GM20431 (cell line): ENCODE results near the gene CHD2.

Experiments used
- in situ Hi-C: fragments of 300-500 bp; cut with MseI, MboI; formaldehyde crosslinking; loops from one replicate; pipeline ENCODE4 v1.15.0; 2020; ENCODE audit warnings: low sequenced_read_pairs; ENCODE audit not compliant: unreplicated experiment

Gene CHD2

DNA sequence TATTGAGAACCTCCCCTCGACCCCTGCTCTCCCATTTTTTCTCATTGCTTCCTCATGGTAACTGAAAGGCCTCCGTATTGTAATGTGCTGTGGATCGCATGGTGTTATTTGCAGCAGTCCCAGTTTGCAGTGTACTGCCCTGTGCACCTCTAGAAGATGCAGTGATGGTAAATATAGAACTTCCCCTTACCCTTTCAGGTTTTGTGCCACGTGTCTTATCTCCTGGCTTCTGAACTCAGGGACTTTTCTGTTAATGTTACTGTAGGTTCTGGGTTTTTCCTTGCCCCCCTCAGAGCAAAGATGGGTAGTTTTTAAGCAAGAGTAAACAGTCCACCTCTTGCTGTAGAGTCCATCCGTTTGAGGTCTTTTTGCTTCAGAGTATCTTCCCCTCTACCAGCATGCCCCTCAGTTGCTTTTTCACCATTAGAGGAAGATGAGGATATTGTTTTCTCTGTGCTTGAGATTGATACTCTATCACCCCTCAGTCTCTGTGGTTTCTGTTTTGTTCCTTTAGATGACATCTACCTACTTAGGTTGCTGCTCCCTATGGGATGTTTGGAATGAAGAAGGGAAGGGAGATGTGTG is 22.4 kb downstream of the CHD2 start:
- in situ Hi-C loops, result no loop called here

DNA sequence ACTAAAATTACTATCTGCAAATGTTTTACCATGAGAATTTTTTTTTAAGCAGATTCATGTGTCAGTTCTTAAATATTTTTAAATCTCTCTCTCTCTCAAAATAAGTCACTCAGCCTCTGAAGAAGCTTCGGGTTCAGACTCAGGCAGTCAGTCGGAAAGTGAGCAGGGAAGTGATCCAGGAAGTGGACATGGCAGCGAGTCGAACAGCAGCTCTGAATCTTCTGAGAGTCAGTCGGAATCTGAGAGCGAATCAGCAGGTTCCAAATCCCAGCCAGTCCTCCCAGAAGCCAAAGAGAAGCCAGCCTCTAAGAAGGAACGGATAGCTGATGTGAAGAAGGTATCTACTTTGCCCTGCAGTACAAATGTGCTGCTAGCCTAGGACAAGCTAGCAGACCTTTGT is 24.1 kb downstream of the CHD2 start:
- in situ Hi-C loops, result no loop called here

DNA sequence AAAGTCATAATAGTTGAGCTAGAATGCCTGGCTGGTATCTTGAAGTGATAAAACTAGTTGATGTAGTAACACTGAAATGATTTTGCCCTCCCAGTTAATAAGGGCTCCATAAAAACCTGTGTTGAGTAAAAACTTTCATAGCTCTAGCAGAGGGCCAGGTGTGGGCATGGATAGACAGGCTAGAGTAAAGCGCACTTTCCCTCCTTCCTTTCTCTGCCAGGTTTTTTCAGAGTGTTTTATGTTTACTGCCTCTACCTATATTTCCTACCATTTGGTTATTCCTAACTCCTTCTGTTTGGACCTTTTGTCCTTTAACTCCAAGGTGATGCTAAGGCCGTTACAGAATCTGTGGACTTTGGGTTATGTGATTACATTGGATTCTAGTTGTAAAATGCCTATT is 25.3 kb downstream of the CHD2 start:
- in situ Hi-C loops, result no loop called here

DNA sequence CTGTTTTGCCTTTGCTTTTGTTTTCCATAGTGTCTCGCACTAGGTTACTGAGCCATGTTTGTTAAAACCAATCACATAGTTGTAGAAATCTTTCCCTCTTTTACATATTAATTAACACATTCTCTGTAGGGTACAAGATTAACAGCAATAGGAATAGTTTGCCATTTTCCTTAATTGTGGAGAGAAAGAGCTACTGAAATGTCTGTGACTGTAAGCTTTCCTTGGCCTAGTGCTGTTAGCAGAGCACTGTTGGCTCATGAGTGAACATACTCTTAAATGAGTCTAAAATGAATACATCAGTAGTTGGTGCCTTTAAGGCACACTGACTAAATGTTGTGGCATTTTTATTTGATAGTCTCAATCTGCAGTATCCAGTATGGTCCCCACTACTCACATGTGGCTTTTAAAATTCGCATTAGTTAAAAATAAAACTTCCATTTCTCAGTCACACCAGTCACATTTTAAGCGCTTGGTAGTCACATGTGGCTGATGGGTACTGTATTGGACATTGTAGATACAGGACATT is 28.2 kb downstream of the CHD2 start:
- in situ Hi-C loops, result no loop called here

DNA sequence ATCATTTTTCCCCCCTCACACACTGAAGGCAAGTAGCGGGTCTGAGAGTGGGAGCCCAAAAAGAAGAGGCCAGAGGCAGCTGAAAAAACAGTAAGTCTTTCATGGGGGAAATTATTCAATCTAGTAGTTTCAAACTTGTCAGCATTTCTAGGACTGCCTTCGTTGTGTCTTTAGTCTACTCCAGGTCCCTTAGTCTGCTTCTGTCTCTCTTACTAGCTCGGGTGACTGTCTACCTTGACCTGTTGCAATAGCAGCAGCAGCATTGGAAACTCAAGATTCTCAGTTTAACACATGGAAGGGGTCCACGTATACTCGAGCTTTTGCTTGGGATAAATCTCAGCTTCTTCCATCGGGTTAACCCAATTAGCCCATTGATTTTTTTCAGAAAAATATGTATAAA is 28.9 kb downstream of the CHD2 start:
- in situ Hi-C loops, result no loop called here

DNA sequence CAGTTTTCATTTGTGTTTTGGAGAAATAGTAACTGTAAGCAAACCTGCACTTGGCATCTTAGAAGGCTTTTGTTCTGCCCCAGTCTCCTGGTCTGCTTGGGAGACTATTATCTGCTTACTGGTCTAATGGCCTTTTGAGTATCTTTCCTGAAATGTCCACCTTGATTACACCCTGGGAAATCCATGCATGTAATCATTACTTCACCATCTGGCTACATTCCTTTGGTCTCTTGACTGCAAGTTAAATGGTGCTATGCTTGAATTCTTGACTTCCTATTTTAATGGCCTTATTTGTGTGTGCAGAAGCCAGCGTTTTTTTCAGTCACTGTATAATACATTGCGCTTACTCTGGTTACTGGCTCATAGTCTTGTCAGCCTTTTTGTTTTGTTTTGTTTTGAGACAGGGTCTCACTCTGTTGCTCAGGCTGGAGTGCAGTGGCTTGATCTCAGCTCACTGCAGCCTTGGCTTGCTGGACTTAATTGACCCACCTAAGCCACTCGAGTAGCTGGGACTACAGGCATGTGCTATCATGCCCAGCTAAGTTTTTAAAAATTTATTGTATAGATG is 30.0 kb downstream of the CHD2 start:
- in situ Hi-C loops, result no loop called here

DNA sequence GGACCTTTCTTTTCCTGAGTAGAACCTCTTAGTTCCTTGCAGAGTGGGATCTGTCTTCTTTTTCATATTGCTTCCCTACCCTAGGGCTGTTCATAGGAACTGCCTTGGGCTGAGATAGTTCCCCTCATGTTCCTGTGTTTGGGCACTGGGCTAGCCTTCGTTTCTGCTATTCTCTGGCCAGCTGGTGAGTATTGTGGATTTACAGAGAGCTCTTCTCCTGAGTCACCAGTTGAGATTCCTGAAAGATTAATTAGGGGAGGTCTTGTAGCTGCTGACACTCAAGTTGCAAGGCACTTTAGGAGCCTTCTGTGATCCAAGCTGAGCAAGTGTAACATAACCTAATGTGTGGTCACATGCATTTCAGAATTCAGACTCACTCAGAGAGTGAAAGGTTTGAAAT is 30.7 kb downstream of the CHD2 start:
- in situ Hi-C loops, result no loop called here

DNA sequence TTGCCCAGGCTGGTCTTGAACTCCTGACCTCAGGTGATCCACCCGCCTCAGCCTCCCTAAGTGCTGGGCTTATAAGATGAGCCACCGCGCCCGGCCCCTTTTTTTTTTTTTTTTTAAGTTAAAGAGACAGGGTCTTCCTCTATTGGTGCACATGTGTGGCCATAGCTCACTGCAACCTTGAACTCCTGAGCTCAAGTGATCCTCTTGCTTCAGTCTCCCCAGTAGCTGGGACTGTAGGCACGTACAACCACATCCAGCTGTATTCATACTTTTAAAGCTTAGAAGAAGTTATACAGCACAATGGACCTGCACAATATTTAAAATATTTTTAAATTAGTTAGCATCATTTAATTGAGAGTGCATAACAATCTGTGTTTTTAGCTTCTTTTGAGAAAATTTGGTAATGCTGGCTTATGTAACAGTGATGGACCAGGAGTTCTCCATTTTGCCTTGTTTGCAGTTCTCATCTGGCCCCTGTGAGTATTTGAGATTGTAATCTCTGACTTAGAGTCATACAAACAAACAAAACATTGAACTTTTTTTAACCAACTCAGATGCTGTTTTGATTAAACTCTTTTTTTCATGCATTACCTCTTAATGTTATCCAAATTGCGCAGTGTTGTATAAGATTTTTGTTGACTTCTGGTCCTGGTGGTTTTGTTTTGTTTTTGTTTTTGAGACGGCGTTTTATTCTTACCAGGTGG is 33.0 kb downstream of the CHD2 start:
- in situ Hi-C loops, result no loop called here

DNA sequence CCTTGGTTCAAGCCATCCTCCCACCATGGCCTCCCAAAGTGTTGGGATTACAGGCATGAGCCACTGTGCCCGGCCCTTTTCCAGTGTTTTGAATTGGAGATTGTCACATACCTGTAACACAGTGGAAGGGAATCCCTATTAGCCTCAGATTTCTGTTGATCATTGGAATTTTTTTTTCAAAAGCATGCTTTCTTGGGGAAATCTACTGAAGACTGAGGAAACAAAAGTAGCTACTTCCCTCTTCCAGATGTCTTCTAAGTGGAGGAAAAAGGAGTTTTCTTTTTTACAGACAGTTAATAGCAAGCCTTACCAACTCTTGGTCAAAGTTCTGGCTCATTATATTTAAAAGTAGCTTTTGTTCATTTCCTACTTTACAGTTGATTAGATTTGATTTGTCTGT is 33.7 kb downstream of the CHD2 start:
- in situ Hi-C loops, result no loop called here

DNA sequence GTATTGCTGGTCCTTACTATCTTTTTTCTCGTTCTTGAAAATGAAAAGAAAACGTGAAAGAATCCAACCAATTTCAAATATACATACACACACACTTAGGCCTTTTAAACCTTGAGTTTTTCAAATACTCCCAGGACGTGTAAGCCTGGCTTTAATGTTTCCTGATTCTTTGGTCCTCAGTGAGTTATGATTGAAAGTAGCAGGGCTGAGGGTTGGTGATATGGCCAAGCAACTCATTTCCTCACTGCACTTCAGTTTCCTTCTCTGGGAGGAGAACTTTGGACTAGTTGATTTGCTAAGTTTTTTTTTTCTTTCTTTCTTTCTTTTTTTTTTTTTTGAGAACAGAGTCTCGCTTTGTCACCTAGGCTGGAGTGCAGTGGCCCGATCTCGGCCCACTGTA is 34.6 kb downstream of the CHD2 start:
- in situ Hi-C loops, result no loop called here

DNA sequence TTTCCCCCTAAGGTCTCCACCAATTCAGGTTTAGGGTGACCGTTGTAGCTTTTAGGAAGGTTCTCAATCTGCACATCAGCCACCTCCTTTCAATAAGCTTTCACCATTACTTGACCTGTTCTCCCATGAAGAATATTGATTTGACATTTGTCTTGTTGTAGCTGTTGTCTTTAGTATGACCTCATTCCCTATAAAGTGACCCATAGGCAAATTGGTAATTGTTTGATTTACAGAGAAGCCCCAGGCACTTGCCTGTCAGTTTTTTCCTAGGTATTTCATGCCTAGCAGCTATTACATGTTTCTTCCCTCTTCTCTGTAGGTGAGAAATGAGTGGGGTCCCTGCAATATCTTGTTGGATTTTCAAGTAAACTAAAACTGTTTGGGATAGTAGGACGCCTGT is 36.0 kb downstream of the CHD2 start:
- in situ Hi-C loops, result no loop called here

DNA sequence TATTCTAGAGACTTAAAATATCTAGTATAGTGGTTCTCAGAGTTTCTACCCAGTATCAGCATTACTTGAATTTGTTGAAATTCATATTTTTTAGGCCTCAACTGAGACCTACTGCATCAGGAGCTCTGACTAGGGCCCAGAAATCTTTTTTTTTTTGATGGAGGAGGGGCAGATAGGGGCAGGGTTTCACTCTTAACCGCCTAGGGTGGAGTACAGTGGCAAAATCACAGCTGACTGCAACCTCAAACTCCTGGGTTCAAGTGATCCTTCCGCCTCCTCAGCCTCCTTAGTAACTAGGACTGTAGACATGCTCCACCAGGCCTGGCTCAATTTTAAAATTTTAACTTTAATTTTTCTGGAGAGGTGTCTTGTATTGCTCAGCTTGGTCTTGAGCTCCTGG is 36.6 kb downstream of the CHD2 start:
- in situ Hi-C loops, result no loop called here

DNA sequence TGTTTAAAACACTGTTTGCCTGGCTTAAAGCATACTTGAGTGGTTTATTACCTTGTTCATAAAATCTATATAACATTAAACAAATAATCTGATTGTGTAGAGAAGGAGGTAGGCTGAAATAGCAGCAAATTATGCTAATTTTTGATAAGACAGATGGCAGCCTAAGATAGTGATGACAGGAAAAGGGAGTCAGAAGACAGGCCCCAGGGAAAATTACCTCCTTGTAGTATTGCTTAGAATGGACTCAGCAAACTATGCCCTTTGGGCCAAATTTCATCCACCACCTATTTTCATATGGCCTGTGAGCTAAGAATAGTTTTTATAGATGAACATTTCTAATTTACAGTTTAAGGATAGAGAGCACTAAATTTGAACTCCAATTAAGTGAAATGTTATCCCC is 37.8 kb downstream of the CHD2 start:
- in situ Hi-C loops, result no loop called here

DNA sequence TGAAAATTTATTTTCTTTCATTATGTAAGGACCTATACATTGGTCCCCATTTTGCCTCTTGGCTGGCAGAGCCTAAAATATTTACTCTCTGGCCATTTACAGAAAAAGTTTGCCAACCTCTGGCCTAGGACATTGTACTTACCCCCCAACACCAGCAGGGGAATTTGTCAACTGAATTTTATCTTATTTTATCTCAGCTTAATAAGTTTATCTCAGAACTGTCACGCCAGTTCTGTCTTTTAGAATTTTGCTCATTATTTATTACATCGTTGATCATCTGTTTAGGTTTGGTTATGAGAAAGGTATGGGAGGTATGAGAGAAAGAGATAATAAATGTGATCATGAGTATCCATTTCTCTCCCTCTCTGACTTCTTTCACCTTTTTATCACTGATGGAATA is 38.3 kb downstream of the CHD2 start:
- in situ Hi-C loops, result no loop called here

DNA sequence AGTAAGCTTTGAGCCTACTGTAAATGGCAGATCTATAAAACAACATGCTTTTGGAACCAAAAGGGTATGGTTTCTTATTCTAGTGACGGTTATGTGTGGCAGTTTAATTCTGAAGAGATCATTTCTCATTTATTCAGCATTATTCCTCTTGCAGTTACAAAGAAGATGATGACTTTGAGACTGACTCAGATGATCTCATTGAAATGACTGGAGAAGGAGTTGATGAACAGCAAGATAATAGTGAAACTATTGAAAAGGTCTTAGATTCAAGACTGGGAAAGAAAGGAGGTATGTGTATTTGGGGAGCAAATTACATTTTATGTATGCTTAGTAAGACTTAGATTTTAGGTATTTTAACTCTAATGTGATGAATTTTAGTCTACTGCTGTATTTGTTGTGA is 41.5 kb downstream of the CHD2 start:
- in situ Hi-C loops, result no loop called here

DNA sequence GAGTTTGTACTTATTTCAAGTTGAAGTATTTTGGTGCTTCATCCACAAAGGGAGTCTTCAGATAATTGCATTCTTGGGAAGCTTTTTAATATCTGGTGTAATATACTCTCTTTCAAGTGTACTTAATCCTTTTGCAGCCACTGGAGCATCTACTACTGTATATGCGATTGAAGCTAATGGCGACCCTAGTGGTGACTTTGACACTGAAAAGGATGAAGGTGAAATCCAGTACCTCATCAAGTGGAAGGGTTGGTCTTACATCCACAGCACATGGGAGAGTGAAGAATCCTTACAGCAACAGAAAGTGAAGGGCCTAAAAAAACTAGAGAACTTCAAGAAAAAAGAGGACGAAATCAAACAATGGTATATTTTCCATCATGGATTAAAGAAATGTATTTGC is 42.6 kb downstream of the CHD2 start:
- in situ Hi-C loops, result no loop called here

DNA sequence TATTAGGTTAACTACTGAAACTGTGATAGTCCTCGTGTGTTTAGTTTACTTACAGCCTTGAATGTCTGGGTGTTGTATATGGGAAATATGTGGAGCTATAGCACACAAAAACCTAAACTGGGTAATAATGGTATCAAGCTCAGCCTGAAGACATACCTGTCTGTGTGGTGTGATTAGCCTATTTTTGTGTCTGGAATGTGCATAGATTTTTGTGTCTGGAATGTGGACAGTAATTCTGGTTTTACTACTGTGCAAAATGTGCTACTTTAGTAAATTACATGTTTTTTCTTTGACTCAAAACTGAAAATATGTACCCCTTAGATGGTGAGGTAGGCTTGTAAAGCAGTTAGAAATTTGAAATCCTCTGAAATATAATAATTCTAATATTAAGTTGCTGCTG is 43.5 kb downstream of the CHD2 start:
- in situ Hi-C loops, result no loop called here

DNA sequence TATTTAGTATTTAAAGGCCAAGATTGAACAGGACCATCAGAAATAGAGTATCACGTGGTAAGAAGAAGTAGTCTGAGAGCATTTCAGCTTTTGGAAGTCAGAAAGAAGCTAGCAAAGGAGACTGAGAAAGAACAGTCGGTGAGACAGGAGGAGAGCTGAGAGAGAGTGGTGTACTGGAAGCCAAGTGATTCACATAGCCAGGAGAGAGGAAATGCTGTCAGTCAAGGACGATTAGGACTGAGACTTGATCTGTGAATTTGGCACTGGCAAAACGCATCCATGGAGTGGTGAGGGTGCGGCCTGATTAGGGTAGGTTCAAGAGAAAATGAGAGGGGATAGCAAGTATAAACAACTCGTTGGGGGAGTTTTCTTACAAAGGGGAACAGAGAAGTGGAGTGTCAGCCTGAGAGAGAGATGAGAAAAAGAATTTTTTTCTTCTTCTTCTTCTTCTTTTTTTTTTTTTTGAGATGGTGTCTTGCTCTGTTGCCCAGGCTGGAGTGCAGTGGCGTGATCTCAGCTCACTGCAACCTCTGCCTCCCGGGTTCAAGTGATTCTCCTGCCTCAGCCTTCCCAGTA is 44.9 kb downstream of the CHD2 start:
- in situ Hi-C loops, result no loop called here

DNA sequence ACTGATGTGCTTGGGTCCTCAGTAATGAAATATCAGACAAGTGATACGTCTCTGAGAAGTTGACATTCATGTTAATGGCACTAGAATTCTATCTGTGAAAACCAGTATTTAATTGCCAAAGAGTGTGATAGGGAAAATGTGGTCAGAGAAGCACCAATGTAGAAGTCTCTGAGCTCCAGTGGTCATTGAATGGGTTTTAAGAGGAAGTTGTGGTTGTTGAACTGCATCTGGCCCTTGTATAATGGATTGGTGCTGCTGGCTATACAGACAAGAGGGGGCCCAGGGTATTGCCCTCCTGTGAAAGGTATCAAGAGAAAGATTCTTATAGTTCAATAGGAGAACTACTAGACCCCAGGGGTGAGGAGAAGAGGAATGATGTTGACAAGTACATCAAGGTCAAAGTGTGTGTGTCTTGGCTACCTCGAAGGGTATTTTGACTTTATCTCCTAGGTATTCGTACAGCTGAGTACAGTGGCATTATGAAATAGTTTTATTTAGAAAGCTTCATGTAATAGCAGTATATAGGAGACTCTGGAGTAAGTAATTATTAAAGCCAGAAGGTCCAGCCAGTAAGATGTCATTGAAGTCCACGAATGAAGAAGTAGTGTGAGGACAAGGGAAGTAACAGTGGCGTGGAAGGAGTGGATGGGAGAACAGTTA is 47.1 kb downstream of the CHD2 start:
- in situ Hi-C loops, result no loop called here

DNA sequence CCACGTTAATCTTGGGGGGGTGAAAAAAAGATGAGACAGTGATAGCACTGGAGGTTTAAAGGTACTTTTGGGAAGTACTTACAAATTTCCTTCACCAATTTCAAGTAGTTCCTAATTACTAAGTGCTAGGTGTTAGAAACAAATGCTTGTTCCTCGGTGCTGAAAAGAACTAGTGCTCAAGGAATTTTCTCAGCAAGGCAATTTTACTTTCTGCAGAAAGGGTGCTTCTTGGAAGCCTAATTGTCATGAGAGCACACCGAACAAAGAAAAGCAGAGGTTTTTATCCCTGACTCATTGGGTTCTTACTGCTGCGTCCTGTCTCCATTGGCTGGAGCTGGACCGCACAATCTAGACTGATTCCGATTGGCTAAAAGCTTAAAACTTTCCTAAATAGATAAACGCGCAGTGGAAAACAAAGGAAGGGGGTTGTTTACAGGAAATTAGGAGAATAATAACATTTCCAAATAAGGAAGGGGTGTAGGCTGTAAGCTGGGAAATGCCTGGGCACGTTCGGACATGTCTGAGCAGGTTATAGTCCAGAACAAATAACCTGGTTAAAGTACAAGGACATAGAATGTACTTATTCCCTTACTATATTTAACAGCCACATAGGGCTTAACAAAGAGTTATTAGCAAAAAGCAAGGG is 49.6 kb downstream of the CHD2 start:
- in situ Hi-C loops, result no loop called here
